Omental fat pad (tissue), 4 donors: ENCODE data around the gene AXIN1. TPM values are rescaled to one million over a fixed set of nuclear protein-coding genes. Genes with fewer than 3 reads are reported as not detected.
A peak's percentile ranks its signal among the peaks of the same experiment; 100 is the strongest.

Experiments
- ATAC-seq: fragments of 150-250 bp; one replicate; pipeline ENCODE4 v1.9.1; 2016; ENCODE audit warnings: mild to moderate bottlenecking, moderate library complexity; ENCODE audit not compliant: low FRiP score
- DNase-seq: peaks from one replicate; pipeline ENCODE4 v3.0.0-alpha.2; 2019; ENCODE audit warnings: low spot score
- CTCF ChIP-seq, 3 donors: fragments of 450-650 bp; IDR thresholded peaks; one replicate each; pipeline ENCODE4 v1.5.1; 2016 to 2017; ENCODE audit warnings: antibody characterized with exemption in 3 of 3, mild to moderate bottlenecking in 3 of 3, moderate library complexity in 2 of 3
- total RNA-seq, 4 donors: library from RNA; depleted of rRNA; stranded (reverse); fragments of >200 nt; gene quantifications; one replicate each; pipeline ENCODE4 v1.1.0, GENCODE V29; 2016

Gene AXIN1
- total RNA-seq, 4 donors from 2014 or later, result 17.0 to 36.6 (median 20.9) TPM

DNA sequence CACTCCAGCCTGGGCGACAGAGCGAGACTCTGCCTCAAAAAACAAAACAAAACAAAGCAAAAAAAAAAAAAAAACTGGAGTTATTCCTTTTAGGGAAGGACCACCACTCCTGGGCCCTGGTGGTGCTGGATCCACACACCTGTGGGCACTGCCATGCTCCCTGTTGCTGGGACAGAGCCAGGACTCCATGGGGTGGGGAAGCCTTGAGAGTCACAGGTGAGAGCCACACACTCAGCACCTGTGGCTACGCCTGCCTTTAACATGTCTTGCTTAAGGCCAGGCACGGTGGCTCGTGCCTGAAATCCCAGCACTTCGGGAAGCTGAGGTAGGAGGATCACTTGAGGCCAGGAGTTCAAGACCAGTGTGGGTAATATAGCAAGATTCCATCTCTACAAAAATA, 51.3 kb downstream of the AXIN1 start:
- no peak for DNase-seq
- TF ChIP-seq CTCF (IDR thresholded peaks at IDR 0.05), result no peak
- no peak for ATAC-seq

- no peak for TF ChIP-seq CTCF (IDR thresholded peaks at IDR 0.05)
- ATAC-seq (peak; percentile 17), DNase-seq (no peak)
These were observed 54.7 kb downstream of the AXIN1 start for GRCh38 chr16:297832-298231.

DNA sequence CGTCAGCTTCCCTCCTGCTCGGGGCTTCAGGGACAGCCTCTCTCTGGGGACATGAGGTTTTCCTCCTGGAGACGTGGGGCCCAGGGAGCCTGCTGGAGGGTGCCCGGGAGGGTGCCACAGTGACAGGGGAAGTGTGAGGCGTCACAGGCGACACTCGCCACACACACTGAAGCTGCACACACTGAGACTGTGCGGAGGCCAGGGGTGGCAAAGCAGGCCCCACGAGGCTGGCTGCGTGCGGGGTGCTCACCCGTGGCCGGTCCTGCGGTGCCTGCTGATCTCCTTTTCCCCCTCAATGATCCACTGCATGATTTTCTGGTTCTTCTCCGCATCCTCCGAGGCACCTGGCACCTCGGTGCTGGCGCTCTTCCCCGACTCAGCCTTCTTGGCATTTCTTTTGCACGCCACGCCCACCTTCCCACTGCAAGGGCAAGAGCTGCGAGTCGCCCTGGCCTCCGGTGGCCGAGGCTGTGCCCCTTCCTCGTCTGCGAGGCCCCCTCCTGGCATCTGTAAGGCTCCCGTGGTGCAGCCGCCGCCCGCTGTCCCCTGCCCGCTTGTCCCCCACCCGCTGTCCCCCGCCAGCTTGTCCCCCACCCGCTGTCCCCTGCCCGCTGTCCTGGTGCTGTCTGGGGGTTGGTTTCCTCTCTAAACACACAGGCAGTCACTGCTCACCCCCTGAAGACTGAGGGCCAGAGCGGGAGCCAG, 55.6 kb downstream of the AXIN1 start:
- ATAC-seq, result no peak
- no peak for TF ChIP-seq CTCF (IDR thresholded peaks at IDR 0.05)
- no peak for DNase-seq

GRCh38 chr16:296276-296675, 56.2 kb downstream of the AXIN1 start:
- no peak for DNase-seq
- TF ChIP-seq CTCF (IDR thresholded peaks at IDR 0.05), result no peak
- no peak for ATAC-seq

- no peak for TF ChIP-seq CTCF (IDR thresholded peaks at IDR 0.05)
- DNase-seq (no peak), ATAC-seq (no peak)
These were observed 59.3 kb downstream of the AXIN1 start for GRCh38 chr16:293043-293775.

DNA sequence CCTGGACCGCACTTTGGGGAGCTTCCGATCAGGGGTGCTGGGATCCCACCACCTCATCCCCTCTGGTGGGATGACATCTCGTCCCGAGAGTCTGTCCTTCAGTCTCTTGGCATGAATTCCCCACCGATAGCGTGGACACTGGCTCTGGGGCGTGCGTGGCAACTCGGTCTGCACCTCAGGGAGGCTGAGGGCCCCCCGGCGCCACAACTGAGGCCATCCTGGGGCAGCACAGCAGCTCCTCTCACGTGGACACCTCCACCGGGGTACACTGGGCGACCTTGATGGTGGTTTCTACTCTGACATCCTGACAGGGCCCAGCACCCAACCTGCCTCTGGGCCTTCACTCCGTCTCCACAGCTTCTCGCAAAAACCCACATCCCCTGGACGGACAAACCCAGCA, 61.0 kb downstream of the AXIN1 start:
- no peak for DNase-seq
- ATAC-seq, result no peak
- no peak for TF ChIP-seq CTCF (IDR thresholded peaks at IDR 0.05)
